H9 (cell line): ENCODE data around the gene PRAME. TPM values are rescaled to one million over a fixed set of nuclear protein-coding genes. Genes with fewer than 3 reads are reported as not detected.

Source experiments
- DNase-seq: peaks from one replicate; pipeline ENCODE4 v3.0.0-alpha.2; 2017
- H2AFZ ChIP-seq: one replicate; pipeline ENCODE4 v1.6.1; 2013; ENCODE audit warnings: mild to moderate bottlenecking, low read length, control low read depth, moderate library complexity
- H2AK5ac ChIP-seq: 2 replicates; pipeline ENCODE4 v1.6.1; 2013; ENCODE audit warnings: low read length, control low read depth, mixed read lengths; ENCODE audit not compliant: insufficient read length
- H2BK120ac ChIP-seq: one replicate; pipeline ENCODE4 v1.6.1; 2013; ENCODE audit warnings: low read depth, mild to moderate bottlenecking, low read length, control low read depth, inconsistent platforms; ENCODE audit not compliant: poor library complexity, severe bottlenecking
- H2BK12ac ChIP-seq: 2 replicates; pipeline ENCODE4 v1.6.1; 2013; ENCODE audit warnings: low read length, control low read depth, mixed read lengths, low read depth; ENCODE audit not compliant: insufficient read length
- H2BK15ac ChIP-seq: 2 replicates; pipeline ENCODE4 v1.6.1; 2013; ENCODE audit warnings: low read depth, low read length, control low read depth
- H2BK20ac ChIP-seq: one replicate; pipeline ENCODE4 v1.6.1; 2013; ENCODE audit warnings: low read depth, mild to moderate bottlenecking, low read length, control low read depth, inconsistent platforms; ENCODE audit not compliant: poor library complexity, severe bottlenecking
- H2BK5ac ChIP-seq: 2 replicates; pipeline ENCODE4 v1.6.1; 2013; ENCODE audit warnings: low read length, control low read depth, mixed read lengths; ENCODE audit not compliant: insufficient read length
- H3K14ac ChIP-seq: 2 replicates; pipeline ENCODE4 v1.6.1; 2013; ENCODE audit warnings: low read length, control low read depth; ENCODE audit not compliant: insufficient read depth
- H3K18ac ChIP-seq: 2 replicates; pipeline ENCODE4 v1.6.1; 2013; ENCODE audit warnings: low read depth, mild to moderate bottlenecking, mixed read lengths, low read length, control low read depth; ENCODE audit not compliant: insufficient read length
- H3K23ac ChIP-seq: 2 replicates; pipeline ENCODE4 v1.6.1; 2013; ENCODE audit warnings: low read length, control low read depth, mixed read lengths, low read depth; ENCODE audit not compliant: insufficient read length
- H3K23me2 ChIP-seq: 2 replicates; pipeline ENCODE4 v1.6.1; 2013; ENCODE audit warnings: low read depth, mild to moderate bottlenecking, mixed read lengths, low read length, control low read depth; ENCODE audit not compliant: insufficient read length, poor library complexity, severe bottlenecking
- H3K27ac ChIP-seq: 2 replicates; pipeline ENCODE4 v1.5.1; 2013; ENCODE audit warnings: low read length, control low read depth, mixed read lengths, low read depth; ENCODE audit not compliant: insufficient read length
- H3K27me3 ChIP-seq: 2 replicates; pipeline ENCODE4 v1.6.1; 2013; ENCODE audit warnings: low read length, control low read depth, inconsistent platforms; ENCODE audit not compliant: insufficient read depth
- H3K4ac ChIP-seq: 2 replicates; pipeline ENCODE4 v1.6.1; 2013; ENCODE audit warnings: low read depth, mild to moderate bottlenecking, control low read depth, inconsistent platforms, low read length, moderate library complexity
- H3K4me1 ChIP-seq: 2 replicates; pipeline ENCODE4 v1.6.1; 2013; ENCODE audit warnings: low read length, control low read depth, inconsistent platforms; ENCODE audit not compliant: insufficient read depth
- H3K4me2 ChIP-seq: 2 replicates; pipeline ENCODE4 v1.6.1; 2013; ENCODE audit warnings: low read length, control low read depth, mixed read lengths; ENCODE audit not compliant: insufficient read length, insufficient read depth
- H3K56ac ChIP-seq: 2 replicates; pipeline ENCODE4 v1.6.1; 2013; ENCODE audit warnings: low read depth, mild to moderate bottlenecking, mixed read lengths, low read length, control low read depth; ENCODE audit not compliant: insufficient read length
- H3K79me1 ChIP-seq: 2 replicates; pipeline ENCODE4 v1.6.1; 2013; ENCODE audit warnings: low read depth, mild to moderate bottlenecking, moderate library complexity, low read length, control low read depth, inconsistent platforms; ENCODE audit not compliant: insufficient read depth, poor library complexity, severe bottlenecking
- H3K79me2 ChIP-seq: 2 replicates; pipeline ENCODE4 v1.6.1; 2013; ENCODE audit warnings: low read length, control low read depth, inconsistent platforms; ENCODE audit not compliant: insufficient read depth
- H3K9ac ChIP-seq: 2 replicates; pipeline ENCODE4 v1.6.1; 2013; ENCODE audit warnings: low read length, control low read depth, mixed read lengths; ENCODE audit not compliant: insufficient read length; ENCODE audit errors: extremely low read depth
- H3K9me3 ChIP-seq: one replicate; pipeline ENCODE4 v1.6.1; 2013; ENCODE audit warnings: low read depth, low read length, inconsistent platforms; ENCODE audit not compliant: control insufficient read depth
- H3T11ph ChIP-seq: one replicate; pipeline ENCODE4 v1.6.1; 2013; ENCODE audit warnings: mild to moderate bottlenecking, low read length, control low read depth, inconsistent platforms
- H4K20me1 ChIP-seq: one replicate; pipeline ENCODE4 v1.6.1; 2013; ENCODE audit not compliant: control insufficient read depth, insufficient read length, insufficient read depth
- H4K5ac ChIP-seq: 2 replicates; pipeline ENCODE4 v1.6.1; 2013; ENCODE audit warnings: low read depth, mild to moderate bottlenecking, mixed read lengths, low read length, control low read depth; ENCODE audit not compliant: insufficient read length
- H4K8ac ChIP-seq: replicated peaks from 2 replicates; pipeline ENCODE4 v1.6.1; 2013; ENCODE audit warnings: low read length, control low read depth, mixed read lengths, low read depth; ENCODE audit not compliant: insufficient read length
- H4K91ac ChIP-seq: 2 replicates; pipeline ENCODE4 v1.6.1; 2013; ENCODE audit warnings: low read depth, mild to moderate bottlenecking, moderate library complexity, mixed read lengths, low read length, control low read depth; ENCODE audit not compliant: insufficient read length
- H3K27ac Mint-ChIP-seq, 3 experiments: 2 replicates in 2 of 3; 3 replicates in 1 of 3; pipeline ENCODE4 v1.8.0; 2020 to 2021; ENCODE audit warnings: mixed read lengths in 3 of 3, mild to moderate bottlenecking in 1 of 3, moderate library complexity in 1 of 3
- H3K27me3 Mint-ChIP-seq: 2 replicates; pipeline ENCODE4 v1.8.0; 2021; ENCODE audit warnings: low read depth, mild to moderate bottlenecking, moderate library complexity, mixed read lengths
- H3K36me3 Mint-ChIP-seq, 3 experiments: 2 replicates in 2 of 3; 3 replicates in 1 of 3; pipeline ENCODE4 v1.8.0; 2020 to 2021; ENCODE audit warnings: low read depth in 3 of 3, mixed read lengths in 3 of 3; ENCODE audit not compliant: insufficient read depth in 1 of 3
- H3K4me1 Mint-ChIP-seq, 2 experiments: 2 replicates each; pipeline ENCODE4 v1.8.0; 2020; ENCODE audit warnings: mixed read lengths in 2 of 2
- H3K4me3 Mint-ChIP-seq, 2 experiments: 2 replicates in 1 of 2; 3 replicates in 1 of 2; pipeline ENCODE4 v1.8.0; 2020 to 2021; ENCODE audit warnings: mild to moderate bottlenecking in 2 of 2, mixed read lengths in 2 of 2, moderate library complexity in 1 of 2
- H3K9me3 Mint-ChIP-seq, 2 experiments: 2 replicates in 1 of 2; 3 replicates in 1 of 2; pipeline ENCODE4 v1.8.0; 2020; ENCODE audit warnings: mild to moderate bottlenecking in 2 of 2, mixed read lengths in 2 of 2, moderate library complexity in 1 of 2
- WGBS: extraction: QIAGEN DNeasy Blood & Tissue Kit; methylation state at CpG from one replicate; pipeline ENCODE4 v1.1.7; 2013; ENCODE audit warnings: missing lambda C conversion rate, low lambda C conversion rate, mixed read lengths; ENCODE audit not compliant: insufficient read length; ENCODE audit errors: extremely low coverage; 5-methylcytosine and 5-hydroxymethylcytosine counted together
- total RNA-seq: library from RNA; stranded (reverse); gene quantifications from 2 replicates; pipeline ENCODE4 v1.2.1, GENCODE V29; 2021
- TF ChIP-seq, protein P1 (sequence below): fragments of 200-600 bp; sonication (generic); conservative IDR thresholded peaks from 3 replicates; pipeline ENCODE4 v1.8.0; 2021; ENCODE audit warnings: antibody characterized with exemption, mild to moderate bottlenecking

Gene PRAME
- total RNA-seq, 1 experiment from 2014 or later = 0.31 TPM

GRCh38 chr22:22595001-22595835, 36.2 kb upstream of the PRAME start:
- H3K9ac ChIP-seq = no peak overlapping the region
- H3K27me3 Mint-ChIP-seq = peaks cover 100% of the 10 kb centered on the region

More at GRCh38 chr22:22595001-22595835, 36.2 kb upstream of the PRAME start:
- H3K4me1 Mint-ChIP-seq = peaks cover 11 to 18% of the 10 kb centered on the region in 2 experiments
- no CpG with 5 or more reads among the region's 5 CpGs for WGBS
- Histone ChIP-seq H2BK20ac (no peak overlapping the region), H3K27ac (no peak overlapping the region), H3K56ac (no peak overlapping the region), H2BK12ac (no peak overlapping the region), H3K79me2 (no peaks in the 10 kb centered on the region), H4K20me1 (no peaks in the 10 kb centered on the region), H4K5ac (no peak overlapping the region), H3T11ph (no peak overlapping the region), H3K4me2 (no peak overlapping the region), H3K79me1 (no peaks in the 10 kb centered on the region), H3K23ac (no peak overlapping the region), H2AK5ac (no peak overlapping the region), H3K23me2 (no peaks in the 10 kb centered on the region), H4K91ac (no peak overlapping the region), H3K4ac (no peak overlapping the region), H2BK15ac (no peak overlapping the region), H2BK120ac (no peak overlapping the region), H3K4me1 (no peaks in the 10 kb centered on the region; the same call in 1 of the 2 replicates), H3K27me3 (peaks cover 31% of the 10 kb centered on the region; the same call in 1 of the 2 replicates), H2BK5ac (no peak overlapping the region), H3K18ac (no peak overlapping the region), H3K9me3 (no peaks in the 10 kb centered on the region), H4K8ac (no peak overlapping the region), H2AFZ (no peak overlapping the region), H3K14ac (no peak overlapping the region)
- H3K9me3 Mint-ChIP-seq = no peaks in the 10 kb centered on the region; a peak in 1 of 5 replicates
- H3K4me3 Mint-ChIP-seq = no peak overlapping the region
- no peaks in the 10 kb centered on the region for H3K36me3 Mint-ChIP-seq
- H3K27ac Mint-ChIP-seq = no peak overlapping the region
- no peak for DNase-seq
- TF ChIP-seq, protein P1, sequence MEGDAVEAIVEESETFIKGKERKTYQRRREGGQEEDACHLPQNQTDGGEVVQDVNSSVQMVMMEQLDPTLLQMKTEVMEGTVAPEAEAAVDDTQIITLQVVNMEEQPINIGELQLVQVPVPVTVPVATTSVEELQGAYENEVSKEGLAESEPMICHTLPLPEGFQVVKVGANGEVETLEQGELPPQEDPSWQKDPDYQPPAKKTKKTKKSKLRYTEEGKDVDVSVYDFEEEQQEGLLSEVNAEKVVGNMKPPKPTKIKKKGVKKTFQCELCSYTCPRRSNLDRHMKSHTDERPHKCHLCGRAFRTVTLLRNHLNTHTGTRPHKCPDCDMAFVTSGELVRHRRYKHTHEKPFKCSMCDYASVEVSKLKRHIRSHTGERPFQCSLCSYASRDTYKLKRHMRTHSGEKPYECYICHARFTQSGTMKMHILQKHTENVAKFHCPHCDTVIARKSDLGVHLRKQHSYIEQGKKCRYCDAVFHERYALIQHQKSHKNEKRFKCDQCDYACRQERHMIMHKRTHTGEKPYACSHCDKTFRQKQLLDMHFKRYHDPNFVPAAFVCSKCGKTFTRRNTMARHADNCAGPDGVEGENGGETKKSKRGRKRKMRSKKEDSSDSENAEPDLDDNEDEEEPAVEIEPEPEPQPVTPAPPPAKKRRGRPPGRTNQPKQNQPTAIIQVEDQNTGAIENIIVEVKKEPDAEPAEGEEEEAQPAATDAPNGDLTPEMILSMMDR = no peak
